Stimulated activated CD8-positive, alpha-beta memory T cell treated with anti-CD3 and anti-CD28 coated beads, Interleukin-7, amount 100 ng/mL, for 48 hours (primary cell): Measurements from ENCODE around the gene ZNF441.
"Not testable (repeated sequence)": the region's sequence is repeated elsewhere in the genome, so short reads cannot be mapped to it uniquely, and the experiment has no call there.

Experiments used
- DNase-seq, 2 donors: peaks; one replicate each; pipeline ENCODE4 v3.0.0-alpha.2; 2020; ENCODE audit warnings: low read depth in 1 of 2; ENCODE audit errors: extremely low read depth in 1 of 2

Gene ZNF441

GRCh38 chr19:11776669-11777068, 9.9 kb downstream of the ZNF441 start:
- DNase-seq, result not testable (repeated sequence)

- DNase-seq, result no peak
Observed at GRCh38 chr19:11780431-11781020, 13.7 kb downstream of the ZNF441 start.

GRCh38 chr19:11781295-11782057, 14.7 kb downstream of the ZNF441 start:
- DNase-seq, result no peak

GRCh38 chr19:11783767-11784166, 17.0 kb downstream of the ZNF441 start:
- DNase-seq, result no peak

- no peak for DNase-seq
Observed at GRCh38 chr19:11784356-11784755, 17.6 kb downstream of the ZNF441 start.

- no peak for DNase-seq
Observed at GRCh38 chr19:11787536-11787935, 20.7 kb downstream of the ZNF441 start.

- DNase-seq, result no peak
Observed at GRCh38 chr19:11792942-11793341, 26.1 kb downstream of the ZNF441 start.

- DNase-seq, result peak in 1 of 2 donors; percentile 63
Observed at GRCh38 chr19:11797491-11797890, 30.7 kb downstream of the ZNF441 start.

- DNase-seq, result peak; percentile 62 to 86
Observed at GRCh38 chr19:11798391-11799330, 31.9 kb downstream of the ZNF441 start, which contains the start of gene ZNF491. Gene ZNF491, plus strand, starts transcription at chr19:11798523. Its CDS starts 7,431 bp downstream, at chr19:11805954.

- no peak for DNase-seq
Observed at GRCh38 chr19:11806354-11807098, 39.7 kb downstream of the ZNF441 start.

- no peak for DNase-seq
Observed at GRCh38 chr19:11807099-11807380, 40.2 kb downstream of the ZNF441 start.

GRCh38 chr19:11813703-11814028, 46.9 kb downstream of the ZNF441 start:
- no peak for DNase-seq

- DNase-seq, result peak; percentile 70 to 90
Observed at GRCh38 chr19:11814029-11814699, 47.4 kb downstream of the ZNF441 start, which contains the start of gene ZNF440. Gene ZNF440, plus strand, starts transcription at chr19:11814273. Its CDS starts 175 bp downstream, at chr19:11814448.

- no peak for DNase-seq
Observed at GRCh38 chr19:11814700-11815035, 47.9 kb downstream of the ZNF441 start.

- DNase-seq, result no peak
Observed at GRCh38 chr19:11821474-11822109, 54.8 kb downstream of the ZNF441 start.

- not testable (repeated sequence) for DNase-seq
Observed at GRCh38 chr19:11828957-11829876, 62.4 kb downstream of the ZNF441 start.

GRCh38 chr19:11832253-11832912, 65.6 kb downstream of the ZNF441 start:
- DNase-seq, result no peak

GRCh38 chr19:11833541-11833940, 66.7 kb downstream of the ZNF441 start:
- DNase-seq, result no peak
